Loucy (cell line): ENCODE measurements around the gene DPM1.
A peak's percentile ranks its signal among the peaks of the same experiment; 100 is the strongest.

ENCODE experiments used
- H2AFZ ChIP-seq: fragments of 200-600 bp; sonication (generic); 2 replicates; pipeline ENCODE4 v1.6.0; 2016; ENCODE audit warnings: antibody characterized with exemption, mild to moderate bottlenecking, low read length, moderate library complexity
- H3F3A ChIP-seq: fragments of 200-600 bp; 2 replicates; pipeline ENCODE4 v1.6.0; 2016; ENCODE audit warnings: antibody characterized with exemption, low read depth, mild to moderate bottlenecking
- H3K27me3 ChIP-seq: fragments of 200-600 bp; sonication (generic); 2 replicates; pipeline ENCODE4 v1.6.1; 2014; ENCODE audit warnings: low read length, mild to moderate bottlenecking; ENCODE audit not compliant: insufficient read depth, poor library complexity, severe bottlenecking
- H3K36me3 ChIP-seq: fragments of 200-600 bp; sonication (generic); 2 replicates; pipeline ENCODE4 v1.6.1; 2016; ENCODE audit warnings: low read length; ENCODE audit not compliant: insufficient read depth
- H3K4me1 ChIP-seq: fragments of 200-600 bp; sonication (generic); 2 replicates; pipeline ENCODE4 v1.5.1; 2014; ENCODE audit warnings: low read length, mild to moderate bottlenecking; ENCODE audit not compliant: insufficient read depth, poor library complexity, severe bottlenecking
- H3K4me2 ChIP-seq: fragments of 200-600 bp; sonication (generic); 2 replicates; pipeline ENCODE4 v1.6.0; 2014; ENCODE audit warnings: antibody characterized with exemption, low read length, low read depth, mild to moderate bottlenecking; ENCODE audit not compliant: poor library complexity, severe bottlenecking
- H3K4me3 ChIP-seq: fragments of 200-600 bp; sonication (generic); 2 replicates; pipeline ENCODE4 v1.5.1; 2014; ENCODE audit warnings: low read length, mild to moderate bottlenecking, mixed read lengths; ENCODE audit not compliant: poor library complexity, severe bottlenecking
- H3K79me2 ChIP-seq: fragments of 200-600 bp; sonication (generic); 2 replicates; pipeline ENCODE4 v1.6.1; 2014; ENCODE audit warnings: low read length; ENCODE audit not compliant: insufficient read depth
- H3K9ac ChIP-seq: fragments of 200-600 bp; sonication (generic); 2 replicates; pipeline ENCODE4 v1.6.0; 2014; ENCODE audit warnings: mild to moderate bottlenecking, low read depth, low read length, moderate library complexity; ENCODE audit not compliant: poor library complexity, severe bottlenecking
- H3K9me2 ChIP-seq: fragments of 200-600 bp; sonication (generic); replicated peaks from 2 replicates; pipeline ENCODE4 v1.6.1; 2016; ENCODE audit warnings: low read depth, low read length, mixed read lengths
- H3K9me3 ChIP-seq: fragments of 200-600 bp; sonication (generic); 2 replicates; pipeline ENCODE4 v1.6.1; 2014; ENCODE audit warnings: mild to moderate bottlenecking, antibody characterized with exemption, low read length, low read depth; ENCODE audit not compliant: insufficient read depth
- H4K20me1 ChIP-seq: fragments of 200-600 bp; sonication (generic); 2 replicates; pipeline ENCODE4 v1.6.0; 2014; ENCODE audit warnings: antibody characterized with exemption, low read length, mild to moderate bottlenecking; ENCODE audit not compliant: insufficient read depth, poor library complexity, severe bottlenecking
- CTCF ChIP-seq: fragments of 200-600 bp; sonication (generic); conservative IDR thresholded peaks from 2 replicates; pipeline ENCODE4 v1.5.1; 2014; ENCODE audit warnings: mild to moderate bottlenecking, antibody characterized with exemption, low read length
- EZH2phosphoT487 ChIP-seq: fragments of 200-600 bp; IDR thresholded peaks from 2 replicates; pipeline ENCODE4 v1.6.1; 2018; ENCODE audit warnings: antibody characterized with exemption, mild to moderate bottlenecking, moderate library complexity, borderline replicate concordance

Gene DPM1

DNA sequence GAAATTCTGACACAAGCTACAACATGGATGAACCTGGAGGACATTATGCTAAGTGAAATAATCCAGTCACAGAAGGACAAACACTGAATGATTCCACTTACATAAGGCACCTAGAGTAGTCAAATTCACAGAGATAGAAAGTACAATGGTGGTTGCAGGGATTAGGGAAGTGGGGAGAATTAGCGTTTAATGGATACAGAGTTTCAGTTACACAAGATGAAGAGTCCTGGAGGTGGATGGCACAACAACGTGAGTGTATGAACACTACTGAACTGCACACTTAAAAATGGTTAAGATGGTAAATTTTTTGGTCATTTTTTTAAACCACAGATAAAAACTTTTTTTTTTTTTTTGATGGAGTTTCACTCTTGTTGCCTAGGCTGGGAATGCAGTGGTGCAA, 25.0 kb upstream of the DPM1 start:
- no peaks in the 10 kb centered on the region for H3F3A ChIP-seq
- H3K9me3 ChIP-seq, result no peaks in the 10 kb centered on the region
- no peaks in the 10 kb centered on the region for H3K4me1 ChIP-seq
- no peaks in the 10 kb centered on the region for H3K79me2 ChIP-seq
- no peak overlapping the region for H2AFZ ChIP-seq
- H3K4me2 ChIP-seq, result no peak overlapping the region
- H4K20me1 ChIP-seq, result no peaks in the 10 kb centered on the region
- no peak for TF ChIP-seq CTCF
- TF ChIP-seq EZH2phosphoT487, result no peak
- no peaks in the 10 kb centered on the region for H3K36me3 ChIP-seq
- no peaks in the 10 kb centered on the region for H3K9me2 ChIP-seq
- no peak overlapping the region for H3K4me3 ChIP-seq
- H3K9ac ChIP-seq, result no peak overlapping the region
- no peaks in the 10 kb centered on the region for H3K27me3 ChIP-seq

GRCh38 chr20:50982363-50982762, 24.0 kb upstream of the DPM1 start:
- TF ChIP-seq CTCF, result no peak
- TF ChIP-seq EZH2phosphoT487, result no peak
- H3K36me3 ChIP-seq, result no peaks in the 10 kb centered on the region
- no peaks in the 10 kb centered on the region for H3K4me1 ChIP-seq
- H3K9ac ChIP-seq, result no peak overlapping the region
- H3K4me3 ChIP-seq, result no peak overlapping the region
- no peaks in the 10 kb centered on the region for H4K20me1 ChIP-seq
- H3F3A ChIP-seq, result no peaks in the 10 kb centered on the region
- H3K9me2 ChIP-seq, result no peaks in the 10 kb centered on the region
- H3K9me3 ChIP-seq, result no peaks in the 10 kb centered on the region
- no peak overlapping the region for H3K4me2 ChIP-seq
- no peaks in the 10 kb centered on the region for H3K79me2 ChIP-seq
- no peaks in the 10 kb centered on the region for H3K27me3 ChIP-seq
- H2AFZ ChIP-seq, result no peak overlapping the region

GRCh38 chr20:50981714-50982048, 23.3 kb upstream of the DPM1 start:
- TF ChIP-seq CTCF (peak; percentile 9; the same call in 1 of the 2 replicates), EZH2phosphoT487 (no peak)
- H3K4me2 ChIP-seq, result no peak overlapping the region
- no peak overlapping the region for H3K9ac ChIP-seq

More at GRCh38 chr20:50981714-50982048, 23.3 kb upstream of the DPM1 start:
- Histone ChIP-seq H3K4me1 (no peaks in the 10 kb centered on the region), H3K9me3 (no peaks in the 10 kb centered on the region), H3F3A (no peaks in the 10 kb centered on the region), H3K27me3 (no peaks in the 10 kb centered on the region), H2AFZ (no peak overlapping the region), H3K36me3 (no peaks in the 10 kb centered on the region), H3K9me2 (no peaks in the 10 kb centered on the region), H3K79me2 (no peaks in the 10 kb centered on the region), H4K20me1 (no peaks in the 10 kb centered on the region), H3K4me3 (no peak overlapping the region)
